Measurements from ENCODE around the gene ENGASE.
A peak's percentile ranks its signal among the peaks of the same experiment; 100 is the strongest.

ENGASE gene

GRCh38 chr17:79096477-79096876, 21.9 kb downstream of the ENGASE start:
- DNase-seq = no peak

- no peak for DNase-seq
These were observed 22.8 kb downstream of the ENGASE start for GRCh38 chr17:79097226-79098055.

- no peak for DNase-seq
These were observed 23.8 kb downstream of the ENGASE start for GRCh38 chr17:79098282-79098867.

GRCh38 chr17:79100405-79100804, 25.8 kb downstream of the ENGASE start:
- no peak for DNase-seq

GRCh38 chr17:79101111-79101673, 26.6 kb downstream of the ENGASE start:
- no peak for DNase-seq

- DNase-seq = no peak
These were observed 27.6 kb downstream of the ENGASE start for GRCh38 chr17:79102214-79102613.

- no peak for DNase-seq
These were observed 30.4 kb downstream of the ENGASE start for GRCh38 chr17:79104898-79105600.

- DNase-seq = no peak
These were observed 31.3 kb downstream of the ENGASE start for GRCh38 chr17:79105937-79106336.

GRCh38 chr17:79106958-79107357, 32.3 kb downstream of the ENGASE start:
- no peak for DNase-seq

GRCh38 chr17:79107499-79108231, 33.0 kb downstream of the ENGASE start:
- DNase-seq = no peak

GRCh38 chr17:79108232-79108850, 33.7 kb downstream of the ENGASE start:
- DNase-seq = no peak

GRCh38 chr17:79108870-79109269, 34.2 kb downstream of the ENGASE start:
- no peak for DNase-seq

- no peak for DNase-seq
These were observed 35.0 kb downstream of the ENGASE start for GRCh38 chr17:79109584-79109983.

- DNase-seq = no peak
These were observed 36.5 kb downstream of the ENGASE start for GRCh38 chr17:79111097-79111496.

GRCh38 chr17:79112471-79112870, 37.8 kb downstream of the ENGASE start:
- DNase-seq = no peak

- DNase-seq = no peak
These were observed 39.3 kb downstream of the ENGASE start for GRCh38 chr17:79113699-79114457.

- peak; percentile 57 for DNase-seq
These were observed 40.1 kb downstream of the ENGASE start for GRCh38 chr17:79114458-79115301.

GRCh38 chr17:79115487-79115886, 40.9 kb downstream of the ENGASE start:
- DNase-seq = no peak

GRCh38 chr17:79116575-79117368, 42.1 kb downstream of the ENGASE start:
- no peak for DNase-seq

Data from NCI-H774 (cell line).